Endodermal cell (in vitro differentiated cells): Measurements from ENCODE around the gene MYCBP2. TPM values are rescaled to one million over a fixed set of nuclear protein-coding genes. Genes with fewer than 3 reads are reported as not detected.

Experiments used
- DNase-seq: peaks from one replicate; pipeline ENCODE4 v3.0.0-alpha.2; 2017
- H3K27ac ChIP-seq: 2 replicates; pipeline ENCODE4 v1.5.1; 2013; ENCODE audit warnings: mild to moderate bottlenecking, low read depth, low read length, moderate library complexity
- H3K27me3 ChIP-seq: 2 replicates; pipeline ENCODE4 v1.6.1; 2013; ENCODE audit warnings: mild to moderate bottlenecking, low read length, moderate library complexity; ENCODE audit not compliant: insufficient read depth, control insufficient read depth, poor library complexity, severe bottlenecking
- H3K36me3 ChIP-seq: 2 replicates; pipeline ENCODE4 v1.7.0; 2013; ENCODE audit warnings: mild to moderate bottlenecking, low read length, moderate library complexity; ENCODE audit not compliant: control insufficient read depth, insufficient read depth
- H3K4me1 ChIP-seq: one replicate; pipeline ENCODE4 v1.7.0; 2013; ENCODE audit warnings: low read length; ENCODE audit not compliant: control insufficient read depth, insufficient read depth
- H3K4me3 ChIP-seq: 2 replicates; pipeline ENCODE4 v1.5.1; 2013; ENCODE audit warnings: mild to moderate bottlenecking, low read length, moderate library complexity
- H3K9ac ChIP-seq: 2 replicates; pipeline ENCODE4 v1.6.1; 2013; ENCODE audit warnings: mild to moderate bottlenecking, low read length, moderate library complexity; ENCODE audit not compliant: poor library complexity, severe bottlenecking; ENCODE audit errors: extremely low read depth
- H3K9me3 ChIP-seq: 2 replicates; pipeline ENCODE4 v1.6.1; 2013; ENCODE audit warnings: mild to moderate bottlenecking, low read length, moderate library complexity; ENCODE audit not compliant: control insufficient read depth
- H3K27ac Mint-ChIP-seq: 2 replicates; pipeline ENCODE4 v1.8.0; 2020; ENCODE audit warnings: mixed read lengths
- H3K27me3 Mint-ChIP-seq: 2 replicates; pipeline ENCODE4 v1.8.0; 2021; ENCODE audit warnings: mild to moderate bottlenecking, mixed read lengths; ENCODE audit not compliant: insufficient read depth
- H3K36me3 Mint-ChIP-seq: 2 replicates; pipeline ENCODE4 v1.8.0; 2020; ENCODE audit warnings: low read depth, mixed read lengths
- H3K4me1 Mint-ChIP-seq: 2 replicates; pipeline ENCODE4 v1.8.0; 2020; ENCODE audit warnings: mixed read lengths
- H3K4me3 Mint-ChIP-seq: 2 replicates; pipeline ENCODE4 v1.8.0; 2020; ENCODE audit warnings: mild to moderate bottlenecking, moderate library complexity, mixed read lengths
- H3K9me3 Mint-ChIP-seq: 2 replicates; pipeline ENCODE4 v1.8.0; 2020; ENCODE audit warnings: mild to moderate bottlenecking, mixed read lengths
- CTCF ChIP-seq: fragments of 200-600 bp; sonication (generic); conservative IDR thresholded peaks from 2 replicates; pipeline ENCODE4 v1.5.0; 2021; ENCODE audit warnings: antibody characterized with exemption, mild to moderate bottlenecking
- WGBS, 2 experiments: methylation state at CpG; one replicate each; pipeline versions ENCODE4 v1.1.5 to v1.1.7; 2013; ENCODE audit warnings: missing lambda C conversion rate in 2 of 2, mixed read lengths in 1 of 2; ENCODE audit not compliant: insufficient coverage in 1 of 2, insufficient read length in 1 of 2; 5-methylcytosine and 5-hydroxymethylcytosine counted together
- total RNA-seq, 2 donors: library from RNA; stranded (reverse); fragmentation: NEBNext Ultra II Directional in 1 of 2; extraction: Animal tissue kit (Norgen Biotek cat#: 25700) in 1 of 2; gene quantifications; 2 replicates in 1 of 2; 3 replicates in 1 of 2; pipeline ENCODE4 v1.2.1, GENCODE V29; 2021

Gene MYCBP2
- total RNA-seq, 2 donors from 2014 or later = 32.5 to 32.9 TPM

- no peak overlapping the region for H3K27ac Mint-ChIP-seq
- no peak overlapping the region for H3K27ac ChIP-seq
- H3K4me1 ChIP-seq = no peaks in the 10 kb centered on the region
- H3K9me3 ChIP-seq = no peaks in the 10 kb centered on the region
- no peaks in the 10 kb centered on the region for H3K27me3 ChIP-seq
- H3K36me3 ChIP-seq = peaks cover 23% of the 10 kb centered on the region
- H3K36me3 Mint-ChIP-seq = peaks cover 36% of the 10 kb centered on the region
- WGBS, 2 experiments = 100% methylated on average over 2 of the region's 2 CpGs; no CpG with 5 or more reads in 1 of the 2 experiments
- no peak for TF ChIP-seq CTCF
- H3K4me3 ChIP-seq = no peak overlapping the region
- no peak overlapping the region for H3K4me3 Mint-ChIP-seq
- no peaks in the 10 kb centered on the region for H3K4me1 Mint-ChIP-seq
- no peak overlapping the region for H3K9ac ChIP-seq
- DNase-seq = no peak
- H3K9me3 Mint-ChIP-seq = no peaks in the 10 kb centered on the region
- H3K27me3 Mint-ChIP-seq = no peaks in the 10 kb centered on the region
Observed at GRCh38 chr13:77176350-77176749, 150.5 kb downstream of the MYCBP2 start.

- Histone ChIP-seq H3K4me1 (no peaks in the 10 kb centered on the region), H3K36me3 (peaks cover 24% of the 10 kb centered on the region), H3K9me3 (no peaks in the 10 kb centered on the region), H3K9ac (no peak overlapping the region), H3K27me3 (no peaks in the 10 kb centered on the region), H3K4me3 (no peak overlapping the region), H3K27ac (no peak overlapping the region)
- H3K27me3 Mint-ChIP-seq = no peaks in the 10 kb centered on the region
- H3K27ac Mint-ChIP-seq = no peak overlapping the region
- WGBS, 2 experiments = 95 to 97% methylated on average over 3 to 4 of the region's 4 CpGs
- no peak overlapping the region for H3K4me3 Mint-ChIP-seq
- no peak for DNase-seq
- H3K9me3 Mint-ChIP-seq = no peaks in the 10 kb centered on the region
- TF ChIP-seq CTCF = no peak
- H3K36me3 Mint-ChIP-seq = peaks cover 18% of the 10 kb centered on the region
- no peaks in the 10 kb centered on the region for H3K4me1 Mint-ChIP-seq
Observed at GRCh38 chr13:77172650-77173049, 154.2 kb downstream of the MYCBP2 start.

GRCh38 chr13:77171451-77171850 is 155.4 kb downstream of the MYCBP2 start:
- Mint-ChIP-seq H3K4me1 (no peaks in the 10 kb centered on the region), H3K36me3 (peaks cover 12% of the 10 kb centered on the region), H3K27ac (no peak overlapping the region), H3K4me3 (no peak overlapping the region), H3K9me3 (no peaks in the 10 kb centered on the region), H3K27me3 (no peaks in the 10 kb centered on the region)
- Histone ChIP-seq H3K9me3 (no peaks in the 10 kb centered on the region), H3K27ac (no peak overlapping the region), H3K4me3 (no peak overlapping the region), H3K9ac (no peak overlapping the region), H3K27me3 (no peaks in the 10 kb centered on the region), H3K36me3 (peaks cover 22% of the 10 kb centered on the region), H3K4me1 (no peaks in the 10 kb centered on the region)
- DNase-seq = no peak
- TF ChIP-seq CTCF = no peak
- 91% methylated on average over 2 of the region's 2 CpGs; no CpG with 5 or more reads in 1 of the 2 experiments for whole genome bisulfite sequencing, 2 experiments
